ENCODE measurements around the gene DAB1.
A peak's percentile ranks its signal among the peaks of the same experiment; 100 is the strongest.
"Not testable (repeated sequence)": the region's sequence is repeated elsewhere in the genome, so short reads cannot be mapped to it uniquely, and the experiment has no call there.

The DAB1 gene

DNA sequence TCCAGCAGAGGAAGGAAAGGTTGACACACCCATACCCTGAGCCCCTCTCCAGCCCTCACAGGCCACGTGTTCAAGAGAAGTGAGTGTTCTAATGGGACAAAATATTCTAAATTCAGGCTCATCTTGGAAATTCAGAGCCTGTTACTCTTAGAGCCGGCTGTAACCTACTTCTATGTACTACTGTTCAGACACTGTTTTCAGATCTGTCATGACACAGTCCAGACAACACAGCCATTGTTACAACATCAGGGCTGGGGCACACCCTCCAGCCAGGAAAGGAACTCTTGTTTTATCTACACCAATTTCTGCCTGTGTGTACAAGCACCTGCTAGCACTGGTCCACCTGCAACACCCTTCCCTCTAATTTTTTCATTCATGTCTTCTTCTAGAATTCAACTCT lies 312.7 kb downstream of the DAB1 start:
- DNase-seq, result no peak

DNA sequence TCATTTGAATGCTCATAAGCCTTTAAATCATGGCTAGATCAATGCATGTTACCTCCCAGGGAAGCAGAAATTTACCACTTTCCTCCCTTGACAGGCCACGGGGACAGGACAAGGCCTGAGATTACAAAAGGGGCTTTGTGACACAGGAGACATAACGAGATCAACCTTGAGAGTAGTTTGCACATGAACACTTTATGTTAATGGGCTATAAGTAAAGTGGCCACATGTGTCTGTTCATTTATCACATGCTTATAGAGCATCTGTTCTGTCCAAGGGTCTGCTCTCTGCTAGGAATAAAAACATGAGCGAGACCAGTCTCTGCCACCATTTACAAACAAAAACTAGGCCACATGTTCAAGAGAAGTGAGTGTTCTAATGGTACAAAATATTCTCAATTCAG lies 314.0 kb downstream of the DAB1 start:
- peak in 1 of 2 experiments; percentile 27 for DNase-seq

DNA sequence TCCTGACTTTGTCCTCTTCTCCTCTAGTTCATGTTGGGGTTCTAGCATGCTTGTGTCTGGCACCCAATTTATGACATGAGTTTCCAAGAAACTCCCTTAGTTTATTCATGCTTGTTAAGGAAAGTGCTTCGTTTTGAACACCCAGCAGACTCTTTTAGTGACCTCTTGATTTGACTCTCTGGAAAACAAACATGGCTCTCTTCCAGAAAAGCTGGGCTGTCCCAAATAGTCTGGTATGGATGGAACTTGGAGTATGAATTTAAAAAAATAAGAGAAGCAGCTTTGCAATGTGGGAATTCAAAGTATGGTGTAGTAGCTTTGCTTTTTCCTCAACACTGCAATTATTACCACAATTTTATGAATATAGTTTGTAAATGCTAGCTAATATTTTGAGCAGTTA lies 314.6 kb downstream of the DAB1 start:
- no peak for DNase-seq

DNA sequence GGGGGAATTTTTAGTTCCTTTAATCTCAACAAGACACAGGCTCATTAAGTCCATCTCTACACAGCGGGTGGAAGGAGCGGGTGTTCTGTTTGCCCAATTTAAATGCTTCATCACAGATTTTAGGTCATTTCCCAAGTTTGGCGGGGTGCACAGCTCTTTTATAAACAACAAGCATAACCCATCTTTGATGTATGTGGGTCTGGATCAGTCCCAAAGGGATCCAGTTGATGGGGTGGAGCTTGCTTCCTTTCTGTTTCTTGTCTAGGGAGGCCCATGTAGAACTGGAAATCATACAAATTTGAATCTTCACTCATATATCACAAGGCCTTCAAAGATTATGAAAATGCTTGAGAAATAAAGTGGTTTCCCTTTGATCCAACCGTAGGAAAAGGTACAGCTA lies 317.6 kb downstream of the DAB1 start:
- DNase-seq, result no peak

DNA sequence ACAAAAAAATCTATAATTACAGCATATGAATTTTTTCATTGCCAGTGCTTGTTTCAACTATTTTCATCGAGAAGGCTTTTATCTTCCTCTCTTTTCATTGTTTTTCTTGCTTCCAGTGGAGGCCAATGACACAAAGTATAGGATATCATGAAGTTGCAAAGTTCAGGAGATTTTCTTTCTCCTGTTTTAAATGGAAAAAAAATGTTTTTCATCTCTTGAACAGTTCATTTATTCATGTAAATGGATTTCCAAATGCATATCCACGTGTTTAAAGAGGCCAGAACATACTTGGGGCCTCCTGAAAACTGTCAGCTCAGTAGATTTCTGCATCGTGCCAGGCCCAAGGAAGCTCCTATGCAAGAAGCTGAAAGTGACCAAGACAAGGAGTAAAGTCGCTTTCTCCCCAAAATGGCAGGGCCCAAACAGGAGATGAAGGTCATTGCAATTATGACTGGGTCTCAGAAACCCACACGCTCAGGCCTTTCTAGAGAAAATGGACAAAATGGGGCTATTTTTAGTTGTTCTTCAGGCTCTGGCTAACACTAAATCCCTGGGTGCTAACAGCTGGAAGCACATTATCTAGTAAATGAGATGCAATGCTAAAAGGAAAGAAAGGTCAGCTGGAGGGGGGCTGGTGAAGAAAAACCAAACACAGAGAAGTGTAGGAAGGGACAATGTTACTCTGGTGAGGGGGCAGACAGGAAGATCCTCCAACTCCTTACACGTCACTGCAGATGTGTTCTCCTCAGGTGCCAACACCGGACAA lies 321.1 kb downstream of the DAB1 start:
- DNase-seq, result no peak

DNA sequence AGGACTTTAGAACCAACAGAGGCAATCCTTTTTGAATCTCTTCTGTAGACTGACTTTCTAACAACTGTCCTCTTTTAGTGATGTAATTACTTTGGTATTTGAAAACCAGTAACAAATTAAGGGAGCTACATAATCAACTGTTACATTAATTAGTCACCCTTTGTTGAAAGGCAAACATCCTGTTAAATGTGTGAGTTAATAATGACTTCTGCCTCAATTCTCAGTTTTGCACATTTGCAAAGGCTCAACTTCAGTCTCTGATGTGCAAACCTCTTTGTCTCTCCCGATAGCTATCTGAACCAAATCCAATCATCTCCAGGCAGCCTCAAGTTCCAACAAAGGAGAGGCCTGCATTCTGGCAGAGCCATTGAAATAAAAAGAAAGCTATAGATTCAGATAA lies 322.7 kb downstream of the DAB1 start:
- DNase-seq, result no peak

DNA sequence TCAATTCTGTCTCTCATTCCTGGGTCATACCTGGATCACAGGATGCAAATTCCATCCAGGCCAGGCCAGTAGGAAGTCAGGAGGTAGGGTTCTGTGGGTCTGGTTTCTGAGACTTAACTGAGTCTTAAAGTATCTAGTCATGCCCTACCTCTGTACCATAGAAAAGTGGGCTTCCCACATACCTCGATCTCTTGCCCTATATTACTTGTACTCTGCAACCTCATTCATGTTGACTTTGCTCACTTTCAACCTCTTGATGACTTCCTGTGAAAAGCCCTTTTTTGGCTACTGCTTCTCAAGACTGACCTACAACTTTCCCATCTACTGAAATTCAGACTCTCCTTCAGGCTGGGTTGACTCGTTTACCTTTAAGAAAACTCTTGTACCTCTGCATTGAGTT lies 329.1 kb downstream of the DAB1 start:
- DNase-seq, result no peak

DNA sequence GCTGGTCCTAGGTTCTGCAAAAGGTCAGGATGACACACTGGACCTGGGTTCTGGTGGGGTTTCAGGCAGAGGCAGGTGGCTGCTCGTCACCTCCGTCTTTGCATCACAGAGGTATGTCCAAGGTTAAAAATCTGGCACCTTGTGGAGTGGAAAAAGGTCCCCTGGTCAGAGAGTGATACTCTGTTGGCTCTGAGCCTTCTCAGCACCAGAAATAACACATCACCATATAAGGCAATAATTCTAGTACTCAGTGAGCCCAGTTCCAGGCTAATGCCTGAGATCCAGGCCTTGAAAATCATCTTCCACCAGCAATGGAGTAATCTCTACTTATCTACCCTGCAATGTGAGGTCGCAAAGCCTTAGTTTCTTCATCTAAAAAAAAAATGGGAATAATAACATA lies 330.7 kb downstream of the DAB1 start:
- no peak for DNase-seq

DNA sequence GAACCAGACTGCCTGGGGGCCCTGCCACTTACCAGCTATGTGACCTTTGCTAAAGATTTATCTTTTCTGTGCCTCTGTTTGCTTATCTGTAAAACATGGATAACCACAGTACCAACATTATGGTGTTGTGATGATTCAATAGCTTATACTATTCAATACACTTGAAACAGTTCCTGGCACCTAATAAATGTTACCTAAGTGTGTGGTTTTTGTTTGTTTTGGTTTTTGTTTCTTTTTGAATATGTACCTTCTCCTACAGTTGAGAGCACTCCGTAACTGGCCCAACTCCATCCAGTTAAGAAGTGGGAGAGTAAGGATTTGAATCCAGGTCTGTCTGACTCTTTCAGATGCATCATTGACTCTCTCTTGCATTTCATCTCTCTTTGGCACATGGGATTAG lies 332.2 kb downstream of the DAB1 start:
- DNase-seq, result no peak

DNA sequence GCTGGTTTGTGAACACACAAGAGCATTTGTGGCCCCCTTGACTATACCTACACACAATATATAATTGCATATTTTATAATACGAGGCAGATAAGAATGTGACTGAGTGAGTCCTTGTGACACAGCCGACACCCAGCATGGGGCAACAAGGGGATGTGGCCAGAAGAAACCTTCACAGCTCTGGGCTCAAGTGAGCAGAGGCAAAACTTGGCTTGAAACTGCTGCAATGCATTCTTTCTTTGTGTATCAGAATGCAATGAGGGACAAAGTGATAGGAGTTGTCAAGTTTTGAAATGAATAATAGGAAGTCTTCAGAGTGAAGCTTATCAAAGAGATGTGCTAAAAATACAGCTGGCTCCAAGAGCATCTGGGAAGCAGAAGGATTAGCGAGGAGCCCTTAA lies 334.0 kb downstream of the DAB1 start:
- no peak for DNase-seq

DNA sequence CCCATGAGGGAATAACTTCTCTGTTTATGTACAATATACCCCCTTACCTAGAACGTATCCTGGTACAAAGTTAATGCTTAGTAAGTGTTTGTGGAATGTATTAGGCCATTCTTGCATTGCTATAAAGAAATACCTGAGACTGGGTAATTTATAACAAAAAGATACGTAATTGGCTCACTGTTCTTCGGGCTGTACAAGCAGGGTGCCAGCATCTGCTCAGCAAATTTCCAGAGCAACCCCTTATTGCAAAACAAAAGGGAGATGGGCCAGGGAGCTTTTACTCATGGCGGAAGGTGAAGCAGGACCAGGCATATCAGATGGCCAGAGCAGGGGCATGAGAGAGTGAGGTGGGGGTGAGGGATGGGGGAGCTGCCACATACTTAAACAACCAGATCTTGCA lies 334.6 kb downstream of the DAB1 start:
- no peak for DNase-seq

DNA sequence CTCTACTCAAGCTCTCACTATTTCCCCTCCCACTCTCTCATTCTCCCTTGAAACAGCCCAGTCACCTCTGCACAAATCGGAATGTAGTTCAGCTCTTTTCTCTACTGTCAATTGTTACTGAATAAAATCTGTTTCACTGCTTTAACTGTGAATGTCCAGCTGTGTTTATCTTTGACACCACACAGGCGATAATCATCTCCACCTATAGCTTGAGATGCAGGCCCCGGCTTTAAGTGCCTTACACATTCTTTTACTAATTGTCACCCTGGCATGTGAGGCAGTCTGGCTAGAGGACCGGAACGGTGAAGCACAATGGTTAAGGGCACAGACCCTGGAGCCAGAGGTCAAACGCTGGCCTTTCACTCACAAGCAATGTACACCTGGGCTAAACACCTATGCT lies 335.2 kb downstream of the DAB1 start:
- DNase-seq, result no peak

DNA sequence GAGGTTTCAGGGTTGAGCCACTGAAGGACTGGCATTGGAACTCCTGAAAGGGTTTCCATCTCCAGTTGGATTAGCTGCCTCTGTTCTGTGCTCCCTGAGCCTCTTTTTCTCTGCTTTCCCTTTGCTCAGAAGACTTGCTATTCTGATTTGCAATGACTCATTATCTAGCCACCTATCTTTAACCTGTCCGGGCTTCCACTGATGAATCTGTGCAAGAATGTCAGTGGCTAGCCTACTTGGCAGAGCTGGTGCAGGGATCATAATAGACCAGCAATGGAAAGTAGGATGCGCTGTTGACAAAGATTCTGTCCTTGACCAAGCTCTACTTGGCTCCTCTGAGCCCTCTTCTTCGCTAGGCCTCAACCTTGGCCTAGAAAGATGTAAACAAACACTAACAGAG lies 336.2 kb downstream of the DAB1 start:
- not testable (repeated sequence) for DNase-seq

DNA sequence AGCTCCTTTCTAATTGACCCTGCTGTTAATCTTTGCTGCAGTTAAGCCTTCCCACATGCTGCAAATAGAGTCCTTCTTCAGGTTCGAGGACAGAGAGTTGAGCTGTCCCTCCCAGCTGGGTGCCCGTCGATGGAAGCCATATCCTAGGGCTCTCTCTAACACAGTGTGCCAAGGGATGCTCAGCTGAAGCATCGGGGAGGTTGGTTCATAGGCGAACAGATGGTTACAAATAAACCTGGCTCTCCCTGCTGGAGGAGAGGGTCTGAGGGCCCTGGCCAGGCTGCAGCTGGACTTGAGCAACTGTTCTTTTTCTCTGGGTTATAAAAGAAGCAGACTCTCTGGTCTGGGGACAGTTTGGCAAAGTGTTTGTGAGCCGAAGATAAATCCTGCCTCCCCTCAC lies 337.7 kb downstream of the DAB1 start:
- no peak for DNase-seq

DNA sequence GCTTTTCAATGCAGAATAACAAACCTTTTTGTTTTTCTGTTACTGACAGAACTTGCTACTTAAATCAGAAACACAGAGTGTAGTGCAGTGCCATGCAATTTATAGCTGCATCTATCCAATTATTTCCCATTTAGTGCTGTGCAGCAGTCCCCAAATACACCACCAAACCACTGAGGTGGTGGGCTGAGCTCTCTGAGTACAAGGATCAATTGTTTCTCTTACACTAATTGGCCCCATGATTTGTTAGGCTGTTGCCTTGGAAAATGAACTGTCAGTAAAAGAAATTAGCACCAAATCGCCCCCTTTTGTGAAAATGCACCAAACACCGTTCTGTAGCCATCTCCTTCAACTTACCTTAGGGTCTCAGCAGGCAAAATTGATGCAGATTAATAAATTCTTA lies 339.2 kb downstream of the DAB1 start:
- no peak for DNase-seq

DNA sequence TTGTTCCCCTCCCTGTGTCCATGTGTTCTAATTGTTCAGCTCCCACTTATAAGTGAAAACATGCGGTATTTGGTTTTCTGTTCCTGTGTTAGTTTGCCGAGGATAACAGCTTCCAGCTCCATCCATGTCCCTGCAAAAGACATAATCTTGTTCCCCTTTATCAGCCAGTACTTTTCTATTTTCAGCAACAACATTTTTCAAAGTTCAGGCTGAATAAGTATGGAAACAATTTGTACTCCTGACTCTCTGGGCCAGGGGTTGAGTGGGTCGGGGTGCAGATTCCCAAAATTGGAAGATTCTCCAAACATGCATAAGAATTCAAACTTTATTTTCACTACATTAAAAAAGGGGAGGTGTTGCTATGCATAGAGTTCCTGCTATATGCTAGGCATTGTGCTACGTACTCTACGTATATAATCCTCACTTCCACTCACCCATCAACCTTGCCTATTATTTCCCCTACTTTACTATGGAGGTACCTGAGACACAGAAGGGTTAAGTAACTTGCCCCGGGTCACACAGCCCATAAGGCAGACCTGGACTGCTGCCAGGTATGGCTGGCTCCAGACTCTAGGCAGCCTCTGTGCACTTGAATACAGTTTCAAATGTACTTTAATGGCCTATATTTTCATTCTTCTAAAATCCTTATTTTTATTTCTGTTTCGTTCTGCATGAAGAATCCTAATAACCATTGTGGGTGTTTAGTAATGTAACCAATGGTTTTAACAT lies 341.0 kb downstream of the DAB1 start:
- DNase-seq, result no peak

DNA sequence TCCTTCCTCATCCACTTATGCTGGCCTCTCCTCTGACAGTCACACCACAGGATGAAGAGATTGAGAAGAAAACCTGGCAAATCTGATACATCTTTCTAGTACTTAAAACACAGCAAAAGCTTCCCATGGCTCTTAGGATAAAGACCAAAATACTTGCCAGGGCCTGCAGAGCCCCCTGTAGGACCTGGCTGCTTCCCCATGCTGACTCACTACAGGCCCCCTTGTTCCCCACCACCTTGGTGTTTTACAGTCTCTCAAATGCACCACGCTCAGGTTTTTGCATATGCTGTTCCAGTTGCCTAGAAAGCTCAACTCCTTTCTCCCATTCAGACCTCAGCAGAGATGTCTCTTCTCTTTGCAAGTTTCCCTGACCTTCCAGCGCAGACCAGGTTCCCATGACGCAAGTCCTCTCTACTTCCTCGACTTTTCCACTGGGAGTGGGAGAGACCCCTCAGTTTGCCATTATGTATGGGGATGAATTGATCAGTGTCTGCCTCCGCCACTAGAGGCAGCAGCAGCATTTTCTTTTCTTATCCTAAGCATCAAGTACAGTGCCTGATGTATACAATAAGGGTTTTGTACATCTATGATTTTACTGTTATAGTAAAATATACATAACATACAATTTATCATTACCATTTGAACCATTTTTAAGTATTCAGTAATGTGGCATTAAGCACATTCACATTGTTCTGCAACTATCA lies 344.3 kb downstream of the DAB1 start:
- peak in 1 of 2 experiments; percentile 3 for DNase-seq

DNA sequence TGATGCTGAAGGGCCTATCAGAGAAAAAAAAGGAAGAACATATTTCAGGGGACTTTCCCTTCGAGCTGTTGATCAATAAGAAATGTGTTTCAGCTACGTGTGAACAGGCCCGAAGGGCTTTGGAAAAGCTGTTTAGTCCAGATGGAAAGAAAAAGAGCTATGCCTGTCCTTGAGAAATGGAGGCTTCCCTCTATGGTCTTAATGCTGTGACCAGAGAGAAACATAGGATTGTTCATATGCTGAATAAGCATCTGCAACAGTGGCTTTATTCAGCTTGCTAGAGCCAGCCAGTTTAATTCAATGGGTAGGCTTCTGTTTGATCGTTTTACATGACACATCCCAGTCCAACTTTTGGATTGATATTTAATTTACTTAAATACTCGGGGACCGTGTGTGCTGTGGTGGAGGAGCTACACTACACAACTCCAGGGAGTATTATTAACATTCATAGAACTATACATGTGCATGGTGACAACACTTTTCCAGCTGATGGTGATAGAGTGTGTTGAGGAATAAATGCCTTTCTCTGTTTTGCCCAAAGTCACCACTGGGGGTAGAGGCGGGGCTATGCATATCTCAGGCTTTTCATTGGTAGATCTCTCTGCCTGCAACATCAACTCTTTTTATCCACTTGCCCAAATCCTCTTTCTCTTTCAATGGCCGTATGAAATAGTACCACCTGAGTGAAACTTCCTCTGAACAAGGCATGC lies 351.3 kb downstream of the DAB1 start:
- DNase-seq, result no peak

DNA sequence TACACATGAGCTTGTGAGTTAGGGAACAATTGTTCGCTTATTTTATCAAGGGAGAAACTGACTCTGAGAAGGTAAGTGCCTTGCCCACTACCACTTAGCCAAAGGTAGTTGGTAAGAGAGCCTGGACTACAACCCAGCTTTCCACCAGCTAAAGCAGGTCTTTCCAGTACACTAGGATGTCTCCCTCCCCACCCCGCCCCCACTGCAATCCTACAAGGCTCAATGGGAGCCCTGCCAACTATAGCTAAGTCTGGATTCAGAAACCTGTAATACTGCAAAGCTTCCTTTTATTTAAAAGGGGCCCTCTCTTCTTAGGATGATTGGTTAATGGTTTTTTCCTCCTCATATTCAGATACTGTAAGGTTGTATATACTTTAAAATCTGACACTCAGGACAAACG lies 356.0 kb downstream of the DAB1 start:
- no peak for DNase-seq

DNA sequence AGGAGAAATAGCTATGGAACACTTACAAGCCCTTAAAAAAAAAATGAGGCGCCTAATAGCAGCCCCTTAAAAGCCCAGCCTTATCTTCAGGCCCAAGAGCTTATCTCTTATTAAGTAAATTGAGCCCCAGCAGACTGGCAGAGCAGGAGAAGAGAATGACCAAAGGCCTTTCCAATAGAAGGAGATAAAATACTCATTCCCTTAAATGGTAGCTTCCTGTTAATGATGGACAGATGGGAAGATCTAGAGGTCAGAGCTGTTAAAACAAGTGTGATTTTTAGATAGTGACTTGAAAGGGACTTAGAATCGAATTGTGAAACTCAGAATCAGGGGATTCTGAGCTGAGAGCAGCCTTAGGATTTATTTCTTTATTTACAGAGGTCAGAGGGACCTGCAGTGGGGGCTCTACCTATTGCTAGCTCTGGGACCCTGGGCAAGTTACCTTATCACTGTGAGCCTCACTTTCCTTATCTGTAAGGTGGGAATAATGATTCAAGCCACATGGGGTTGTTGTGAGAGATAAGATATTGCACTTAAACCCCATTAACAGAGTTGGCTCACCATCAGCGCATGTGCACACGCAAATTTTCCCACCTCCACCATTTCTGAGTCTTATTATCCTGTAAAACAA lies 356.8 kb downstream of the DAB1 start:
- no peak for DNase-seq

DNA sequence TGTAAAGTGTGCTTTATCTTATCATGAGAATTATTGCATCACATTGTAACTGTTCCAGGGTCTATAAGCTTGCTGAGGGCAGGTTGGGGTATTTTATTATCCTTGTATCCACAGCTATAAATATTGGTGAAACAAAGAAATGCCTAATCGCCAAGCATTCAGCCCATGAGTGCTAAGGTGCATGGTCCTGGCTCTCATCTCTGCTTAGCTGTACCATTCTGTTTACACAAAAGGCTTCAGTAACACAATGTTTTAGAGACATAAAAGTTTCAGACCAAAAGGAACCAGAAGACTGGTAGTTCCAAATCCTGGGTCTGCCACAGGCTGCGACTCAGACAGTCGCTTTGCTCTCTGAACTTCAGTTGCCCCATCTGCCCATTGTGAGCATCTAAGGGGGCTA lies 358.4 kb downstream of the DAB1 start:
- DNase-seq, result no peak

DNA sequence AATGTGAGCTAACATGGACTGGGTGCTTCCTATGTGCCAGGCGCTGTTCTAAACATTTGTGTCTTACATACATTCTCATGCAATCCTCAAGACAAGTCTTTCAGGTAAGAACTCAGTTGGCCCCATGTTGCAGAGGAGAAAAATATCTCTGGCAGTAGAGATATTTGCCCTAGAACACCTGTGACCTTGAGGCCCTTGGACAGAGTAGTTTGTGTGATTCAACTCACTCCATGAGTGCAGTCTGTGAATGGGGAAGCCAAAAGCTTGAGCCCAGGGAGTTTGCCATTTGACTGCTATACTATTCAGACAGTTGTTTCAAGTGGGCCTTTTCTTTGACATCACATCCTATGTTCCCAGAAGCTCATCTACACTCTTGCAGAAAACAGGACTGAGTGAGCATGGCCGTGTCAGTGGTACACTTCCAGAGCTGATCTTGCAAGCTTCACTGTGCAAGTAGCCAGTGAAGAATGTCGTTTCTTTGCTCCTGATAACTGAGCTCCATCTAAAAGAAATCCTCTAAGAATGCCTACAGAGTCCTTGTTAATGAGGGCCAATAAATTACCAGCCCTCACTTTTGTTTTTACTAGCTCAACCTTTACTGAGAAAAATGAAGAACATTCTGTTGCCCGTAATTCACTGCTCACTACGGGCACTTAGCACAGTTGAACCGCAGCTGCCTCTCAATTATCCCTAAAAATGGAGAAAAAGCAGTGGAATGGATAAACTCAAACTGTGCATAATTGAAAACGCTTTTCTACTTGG lies 359.3 kb downstream of the DAB1 start:
- DNase-seq, result no peak
